DND-41 (cell line): ENCODE data around the gene TRAF2.
A peak's percentile ranks its signal among the peaks of the same experiment; 100 is the strongest.

Experiments used
- ATAC-seq: fragments of 200-7000 bp; cut with Tn5 transposase; 3 replicates; pipeline ENCODE4 v1.9.1; 2021; ENCODE audit warnings: low read depth; ENCODE audit not compliant: insufficient read depth
- DNase-seq: peaks from one replicate; pipeline ENCODE4 v3.0.0-alpha.2; 2020
- H2AFZ ChIP-seq: 2 replicates; pipeline ENCODE4 v1.6.0; 2012; ENCODE audit warnings: low read depth, low read length
- H3K27ac ChIP-seq: 2 replicates; pipeline ENCODE4 v1.5.1; 2012; ENCODE audit warnings: low read length, inconsistent platforms
- H3K27me3 ChIP-seq: fragments of 200-600 bp; sonication (generic); 2 replicates; pipeline ENCODE4 v1.6.0; 2012; ENCODE audit warnings: low read length, mild to moderate bottlenecking, inconsistent platforms; ENCODE audit not compliant: insufficient read depth, poor library complexity
- H3K36me3 ChIP-seq: 2 replicates; pipeline ENCODE4 v1.5.1; 2012; ENCODE audit warnings: low read length, inconsistent platforms; ENCODE audit not compliant: insufficient read depth
- H3K4me1 ChIP-seq: 2 replicates; pipeline ENCODE4 v1.5.1; 2012; ENCODE audit warnings: mild to moderate bottlenecking, low read length; ENCODE audit not compliant: insufficient read depth
- H3K4me2 ChIP-seq: 2 replicates; pipeline ENCODE4 v1.6.0; 2012; ENCODE audit warnings: mild to moderate bottlenecking, moderate library complexity, low read length, inconsistent platforms; ENCODE audit not compliant: insufficient read depth
- H3K4me3 ChIP-seq, 2 experiments: fragments of 200-600 bp in 1 of 2; shearing (Covaris generic) in 1 of 2; 2 replicates each; pipeline ENCODE4 v1.5.1; 2012 to 2016; ENCODE audit warnings: inconsistent platforms in 2 of 2, low read length in 2 of 2, mild to moderate bottlenecking in 2 of 2, low read depth in 1 of 2, moderate library complexity in 1 of 2
- H3K79me2 ChIP-seq: 2 replicates; pipeline ENCODE4 v1.6.0; 2012; ENCODE audit warnings: low read length, inconsistent platforms; ENCODE audit not compliant: insufficient read depth
- H3K9ac ChIP-seq: 2 replicates; pipeline ENCODE4 v1.6.0; 2012; ENCODE audit warnings: low read depth, mild to moderate bottlenecking, inconsistent platforms, low read length, moderate library complexity
- H3K9me3 ChIP-seq: 2 replicates; pipeline ENCODE4 v1.5.1; 2012; ENCODE audit warnings: low read length, moderate library complexity, mild to moderate bottlenecking, inconsistent platforms; ENCODE audit not compliant: insufficient read depth, severe bottlenecking
- H4K20me1 ChIP-seq: 2 replicates; pipeline ENCODE4 v1.6.0; 2012; ENCODE audit warnings: low read length; ENCODE audit not compliant: insufficient read depth
- CTCF ChIP-seq: IDR thresholded peaks from 2 replicates; pipeline ENCODE4 v1.5.1; 2012; ENCODE audit warnings: borderline replicate concordance, low read length, moderate library complexity, mild to moderate bottlenecking; ENCODE audit not compliant: poor library complexity, severe bottlenecking; ENCODE audit errors: extremely low read depth
- EZH2 ChIP-seq: IDR thresholded peaks from 3 replicates; pipeline ENCODE4 v1.6.1; 2012; ENCODE audit warnings: borderline replicate concordance, low read depth, mild to moderate bottlenecking, moderate library complexity, low read length, inconsistent platforms; ENCODE audit not compliant: severe bottlenecking

The TRAF2 gene

GRCh38 chr9:136941231-136942111 is 55.2 kb downstream of the TRAF2 start:
- ATAC-seq, result no peak
- no peak overlapping the region for H3K4me2 ChIP-seq
- no peak for DNase-seq
- peaks cover 23% of the 10 kb centered on the region for H3K79me2 ChIP-seq
- H3K4me1 ChIP-seq, result peaks cover 27% of the 10 kb centered on the region
- H2AFZ ChIP-seq, result no peak overlapping the region
- H3K27ac ChIP-seq, result no peak overlapping the region
- no peaks in the 10 kb centered on the region for H3K27me3 ChIP-seq
- no peak overlapping the region for H3K4me3 ChIP-seq
- H3K9ac ChIP-seq, result no peak overlapping the region
- peaks cover 44% of the 10 kb centered on the region for H3K36me3 ChIP-seq
- H3K9me3 ChIP-seq, result no peaks in the 10 kb centered on the region
- peaks cover 23% of the 10 kb centered on the region for H4K20me1 ChIP-seq
- TF ChIP-seq CTCF (no peak), EZH2 (no peak)

- Histone ChIP-seq H3K9me3 (no peaks in the 10 kb centered on the region), H3K4me1 (peaks cover 27% of the 10 kb centered on the region), H3K27ac (no peak overlapping the region), H3K79me2 (peaks cover 23% of the 10 kb centered on the region), H3K36me3 (peaks cover 41% of the 10 kb centered on the region), H2AFZ (no peak overlapping the region), H3K9ac (peak overlapping the region; percentile 89; the same call in 1 of the 2 replicates), H4K20me1 (peaks cover 23% of the 10 kb centered on the region), H3K4me2 (peak overlapping the region; percentile 91), H3K27me3 (no peaks in the 10 kb centered on the region), H3K4me3 (peak overlapping the region in 1 of 2 experiments; percentile 30; a peak in 1 of 4 replicates)
- ATAC-seq (no peak), DNase-seq (no peak)
- TF ChIP-seq CTCF, result no peak
- TF ChIP-seq EZH2, result no peak
These were observed 56.0 kb downstream of the TRAF2 start for GRCh38 chr9:136942112-136942880.

GRCh38 chr9:136942881-136943230 is 56.5 kb downstream of the TRAF2 start:
- Histone ChIP-seq H3K79me2 (peaks cover 23% of the 10 kb centered on the region), H3K9me3 (no peaks in the 10 kb centered on the region), H3K27me3 (no peaks in the 10 kb centered on the region), H3K4me1 (peaks cover 27% of the 10 kb centered on the region), H3K27ac (no peak overlapping the region), H2AFZ (no peak overlapping the region), H3K9ac (peak overlapping the region; percentile 89; the same call in 1 of the 2 replicates), H4K20me1 (peaks cover 17% of the 10 kb centered on the region), H3K4me2 (peak overlapping the region; percentile 91), H3K4me3 (peak overlapping the region in 1 of 2 experiments; percentile 30; a peak in 1 of 4 replicates), H3K36me3 (peaks cover 36% of the 10 kb centered on the region)
- ATAC-seq, result no peak
- TF ChIP-seq EZH2 (no peak), CTCF (no peak)
- no peak for DNase-seq
